HCT116 (cell line): ENCODE measurements around the gene GAB2. TPM values are rescaled to one million over a fixed set of nuclear protein-coding genes. Genes with fewer than 3 reads are reported as not detected.

Experiments used
- ATAC-seq: fragments of 200-7000 bp; cut with Tn5 transposase; 2 replicates; pipeline ENCODE4 v1.9.1; 2020; ENCODE audit warnings: mild to moderate bottlenecking, moderate library complexity
- BruUV-seq: library from RNA; stranded (reverse); fragments of 400-500 nt; replicated peaks from 2 replicates; lab custom pipeline; 2021; lab: Mats Ljungman, UMichigan
- CTCF ChIA-PET: fragments of 300-600 bp; sonication (Branson Sonifier 250); formaldehyde crosslinking; loops from one replicate; lab custom pipeline; 2021; ENCODE audit warnings: antibody characterized with exemption; lab: Charles Lee
- POLR2A ChIA-PET: fragments of 300-600, 350-600 bp; sonication (Branson Sonifier 250); formaldehyde crosslinking; loops from one replicate; lab custom pipeline; 2021; ENCODE audit warnings: antibody characterized with exemption; lab: Charles Lee
- RAD21 ChIA-PET, 2 experiments: fragments of 300-600 bp; sonication (Branson Sonifier 250); formaldehyde crosslinking; loops; one replicate each; lab custom pipeline; 2023; ENCODE audit warnings: low total read pairs in 2 of 2; ENCODE audit not compliant: uncharacterized antibody in 2 of 2, unreplicated experiment in 2 of 2, low non-redundant PET in 1 of 2; lab: Charles Lee
- DNase-seq: peaks from one replicate; pipeline ENCODE4 v3.0.0-alpha.2; 2010; ENCODE audit warnings: low read depth, low spot score
- H2AFZ ChIP-seq: fragments of 200-600 bp; shearing (Covaris generic), sonication (generic); 2 replicates; pipeline ENCODE4 v1.6.1; 2017; ENCODE audit warnings: low read depth, mixed run types, mixed read lengths, antibody characterized with exemption, low read length; ENCODE audit not compliant: poor library complexity, severe bottlenecking
- H3K27ac ChIP-seq: 2 replicates; pipeline ENCODE4 v1.5.1; 2012; ENCODE audit warnings: low read depth, low read length
- H3K27me3 ChIP-seq: fragments of 200-600 bp; sonication (generic); 2 replicates; pipeline ENCODE4 v1.6.1; 2016; ENCODE audit warnings: mixed run types, low read length, mixed read lengths; ENCODE audit not compliant: insufficient read depth
- H3K36me3 ChIP-seq, 2 experiments: fragments of 200-500 bp in 1 of 2; fragments of 200-600 bp in 1 of 2; sonication (Bioruptor generic) in 1 of 2; sonication (generic) in 1 of 2; 2 replicates each; pipeline versions ENCODE4 v1.5.1 to v1.6.1; 2014 to 2016; ENCODE audit warnings: low read length in 2 of 2, inconsistent platforms in 1 of 2, mixed read lengths in 1 of 2, mixed run types in 1 of 2; ENCODE audit not compliant: insufficient read depth in 2 of 2, control insufficient read depth in 1 of 2
- H3K4me1 ChIP-seq, 2 experiments: fragments of 200-600 bp in 1 of 2; sonication (generic) in 1 of 2; 2 replicates each; pipeline versions ENCODE4 v1.5.1 to v1.6.1; 2012 to 2017; ENCODE audit warnings: low read length in 2 of 2, inconsistent platforms in 1 of 2, mild to moderate bottlenecking in 1 of 2, mixed read lengths in 1 of 2, mixed run types in 1 of 2, moderate library complexity in 1 of 2; ENCODE audit not compliant: insufficient read depth in 2 of 2, control insufficient read depth in 1 of 2
- H3K4me2 ChIP-seq: fragments of 200-600 bp; sonication (generic); 2 replicates; pipeline ENCODE4 v1.6.1; 2017; ENCODE audit warnings: mixed run types, low read length, mixed read lengths
- H3K4me3 ChIP-seq, 2 experiments: fragments of 200-600 bp in 1 of 2; sonication (generic) in 1 of 2; replicated peaks in 1 of 2; 2 replicates each; pipeline ENCODE4 v1.5.1; 2011 to 2016; ENCODE audit warnings: low read length in 2 of 2, control low read depth in 1 of 2, low read depth in 1 of 2, mild to moderate bottlenecking in 1 of 2, mixed read lengths in 1 of 2, mixed run types in 1 of 2
- H3K79me2 ChIP-seq: fragments of 200-600 bp; sonication (generic); 2 replicates; pipeline ENCODE4 v1.6.1; 2017; ENCODE audit warnings: mild to moderate bottlenecking, mixed run types, low read length, moderate library complexity, mixed read lengths; ENCODE audit not compliant: insufficient read depth
- H3K9ac ChIP-seq: fragments of 200-600 bp; sonication (generic); 2 replicates; pipeline ENCODE4 v1.6.1; 2016; ENCODE audit warnings: low read length, mixed read lengths
- H3K9me2 ChIP-seq: fragments of 200-600 bp; sonication (generic), shearing (Covaris generic); 2 replicates; pipeline ENCODE4 v1.6.1; 2017; ENCODE audit warnings: mixed run types, mild to moderate bottlenecking, moderate library complexity; ENCODE audit not compliant: insufficient read depth
- H3K9me3 ChIP-seq, 2 experiments: fragments of 200-500 bp in 1 of 2; fragments of 200-600 bp in 1 of 2; sonication (Bioruptor generic) in 1 of 2; sonication (generic) in 1 of 2; 2 replicates each; pipeline ENCODE4 v1.6.1; 2014 to 2017; ENCODE audit warnings: low read length in 2 of 2, mixed read lengths in 2 of 2, inconsistent platforms in 1 of 2, low read depth in 1 of 2, mild to moderate bottlenecking in 1 of 2, mixed run types in 1 of 2, moderate library complexity in 1 of 2; ENCODE audit not compliant: control insufficient read depth in 1 of 2, insufficient read depth in 1 of 2
- H4K20me1 ChIP-seq: fragments of 200-600 bp; sonication (generic), shearing (Covaris generic); 2 replicates; pipeline ENCODE4 v1.6.1; 2017; ENCODE audit warnings: mixed run types, mild to moderate bottlenecking, moderate library complexity; ENCODE audit not compliant: insufficient read depth
- CBX3 ChIP-seq: IDR thresholded peaks from 2 replicates; pipeline ENCODE4 v1.6.1; 2012; ENCODE audit warnings: low read depth
- JUND ChIP-seq: IDR thresholded peaks from 2 replicates; pipeline ENCODE4 v1.6.1; 2012
- MAX ChIP-seq: IDR thresholded peaks from 2 replicates; pipeline ENCODE4 v1.6.1; 2012
- POLR2A ChIP-seq: IDR thresholded peaks from 2 replicates; pipeline ENCODE4 v1.7.0; 2011; ENCODE audit warnings: borderline replicate concordance; ENCODE audit not compliant: insufficient read depth, insufficient read length; ENCODE audit errors: extremely low read depth
- POLR2AphosphoS5 ChIP-seq: IDR thresholded peaks from 2 replicates; pipeline ENCODE4 v1.6.1; 2011; ENCODE audit warnings: mild to moderate bottlenecking, low read depth, low read length, moderate library complexity
- RAD21 ChIP-seq: IDR thresholded peaks from 2 replicates; pipeline ENCODE4 v1.6.1; 2012; ENCODE audit warnings: low read depth, mild to moderate bottlenecking
- SP1 ChIP-seq: IDR thresholded peaks from 2 replicates; pipeline ENCODE4 v1.6.1; 2012; ENCODE audit warnings: low read depth
- TCF7L2 ChIP-seq: IDR thresholded peaks from 2 replicates; pipeline ENCODE4 v1.7.0; 2011; ENCODE audit warnings: borderline replicate concordance, inconsistent platforms; ENCODE audit not compliant: insufficient read depth, insufficient read length; ENCODE audit errors: extremely low read depth
- ZNF274 ChIP-seq: fragments of 200-500 bp; sonication (Bioruptor generic); IDR thresholded peaks from 2 replicates; pipeline ENCODE4 v1.6.1; 2014; ENCODE audit warnings: mild to moderate bottlenecking, low read depth, low read length, inconsistent platforms
- intact Hi-C: fragments of 100-400 bp; cut with micrococcal nuclease; formaldehyde crosslinking; loops from 2 replicates; pipeline ENCODE4 v1.10.0; 2022
- total RNA-seq: library from RNA; stranded (reverse); gene quantifications from one replicate; pipeline ENCODE4 v1.2.1, GENCODE V29; 2021; ENCODE audit not compliant: unreplicated experiment

GAB2 gene
- total RNA-seq, 1 experiment from 2014 or later, result 1.9 TPM

- DNase-seq (no peak), ATAC-seq (no peak)
- H3K4me1 ChIP-seq, result no peaks in the 10 kb centered on the region
- H3K9me2 ChIP-seq, result no peaks in the 10 kb centered on the region
- H4K20me1 ChIP-seq, result no peaks in the 10 kb centered on the region
- H3K4me2 ChIP-seq, result no peak overlapping the region
- RAD21 ChIA-PET, result no interaction called here
- CTCF ChIA-PET, result no interaction called here
- H3K27ac ChIP-seq, result no peak overlapping the region
- POLR2A ChIA-PET, result no interaction called here
- intact Hi-C loops, result no loop called here
- H3K27me3 ChIP-seq, result no peaks in the 10 kb centered on the region
- no TSS peak for BruUV-seq
- no peak overlapping the region for H3K4me3 ChIP-seq
- H3K79me2 ChIP-seq, result no peaks in the 10 kb centered on the region
- TF ChIP-seq JUND (no peak), CBX3 (no peak), ZNF274 (no peak), SP1 (no peak), TCF7L2 (no peak), MAX (no peak)
- no peaks in the 10 kb centered on the region for H3K9me3 ChIP-seq
- no peak overlapping the region for H2AFZ ChIP-seq
- no peaks in the 10 kb centered on the region; a peak in 1 of 4 replicates for H3K36me3 ChIP-seq
- no peak overlapping the region for H3K9ac ChIP-seq
Observed at GRCh38 chr11:78170413-78170812, 247.2 kb downstream of the GAB2 start.

DNA sequence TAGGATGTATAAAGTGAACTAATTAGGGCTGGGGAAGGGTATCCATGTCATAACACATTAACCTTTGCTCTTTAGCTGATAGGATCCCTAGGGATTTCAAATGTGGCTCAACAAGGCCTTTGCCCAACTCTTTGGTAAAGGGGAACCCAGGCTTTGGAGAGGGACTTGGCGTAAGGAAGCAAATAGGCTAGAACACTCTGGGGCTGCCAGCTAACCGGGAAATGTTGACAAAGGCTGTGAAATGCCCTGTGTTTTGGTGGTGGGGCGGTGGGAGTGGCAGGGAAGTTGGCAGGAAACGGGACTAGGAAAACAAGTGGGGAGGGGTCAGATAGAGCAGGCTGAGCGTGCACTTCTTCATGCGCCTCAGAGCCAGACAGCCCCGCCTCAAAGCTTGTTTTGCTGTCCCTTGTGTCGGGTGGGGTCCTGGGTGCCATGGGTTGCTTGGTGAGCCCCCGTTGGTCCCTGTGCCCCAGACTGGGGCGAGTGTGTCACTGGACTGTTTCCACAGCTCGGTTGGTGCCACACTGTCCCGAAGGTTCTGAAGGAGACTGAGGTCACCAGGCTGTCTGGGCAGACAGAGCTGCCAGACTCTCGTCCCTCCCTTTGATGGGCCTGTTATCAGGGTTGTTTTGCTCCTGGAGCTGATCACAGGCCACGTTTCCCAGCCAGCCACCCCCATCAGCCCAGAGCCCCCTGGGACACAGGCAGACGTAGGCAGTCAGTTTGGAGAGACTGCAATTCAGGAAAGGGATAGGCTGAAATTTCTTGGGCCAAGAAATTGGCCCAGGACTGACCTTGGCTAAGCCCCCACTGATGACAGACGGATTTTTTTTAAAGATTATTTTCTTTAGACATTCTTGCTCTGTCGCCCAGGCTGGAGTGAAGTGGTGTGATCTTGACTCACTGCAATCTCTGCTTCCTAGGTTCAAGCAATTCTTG is 248.8 kb downstream of the GAB2 start:
- Histone ChIP-seq H3K4me3 (no peak overlapping the region), H3K4me1 (no peaks in the 10 kb centered on the region), H3K79me2 (no peaks in the 10 kb centered on the region), H3K9me3 (no peaks in the 10 kb centered on the region), H2AFZ (no peak overlapping the region), H3K27ac (no peak overlapping the region), H3K36me3 (no peaks in the 10 kb centered on the region; a peak in 1 of 4 replicates), H3K4me2 (no peak overlapping the region), H3K9ac (no peak overlapping the region), H4K20me1 (no peaks in the 10 kb centered on the region), H3K27me3 (no peaks in the 10 kb centered on the region), H3K9me2 (no peaks in the 10 kb centered on the region)
- ATAC-seq (no peak), DNase-seq (no peak)
- POLR2A ChIA-PET, result interaction anchor here (1.2 kb wide), 1 partner anchor 29 kb away, joined by 3 read pairs; the partner anchor contains the start of gene ALG8
- CTCF ChIA-PET, result no interaction called here
- BruUV-seq, result no TSS peak
- TF ChIP-seq CBX3 (no peak), POLR2A (no peak), RAD21 (no peak), POLR2AphosphoS5 (no peak)
- intact Hi-C loops, result no loop called here
- RAD21 ChIA-PET, result no interaction called here
